ENCODE data around the gene NFKBIL1. TPM values are rescaled to one million over a fixed set of nuclear protein-coding genes. Genes with fewer than 3 reads are reported as not detected.

The NFKBIL1 gene
- total RNA-seq, 4 donors from 2014 or later, result 7.8 to 25.2 (median 16.7) TPM

DNA sequence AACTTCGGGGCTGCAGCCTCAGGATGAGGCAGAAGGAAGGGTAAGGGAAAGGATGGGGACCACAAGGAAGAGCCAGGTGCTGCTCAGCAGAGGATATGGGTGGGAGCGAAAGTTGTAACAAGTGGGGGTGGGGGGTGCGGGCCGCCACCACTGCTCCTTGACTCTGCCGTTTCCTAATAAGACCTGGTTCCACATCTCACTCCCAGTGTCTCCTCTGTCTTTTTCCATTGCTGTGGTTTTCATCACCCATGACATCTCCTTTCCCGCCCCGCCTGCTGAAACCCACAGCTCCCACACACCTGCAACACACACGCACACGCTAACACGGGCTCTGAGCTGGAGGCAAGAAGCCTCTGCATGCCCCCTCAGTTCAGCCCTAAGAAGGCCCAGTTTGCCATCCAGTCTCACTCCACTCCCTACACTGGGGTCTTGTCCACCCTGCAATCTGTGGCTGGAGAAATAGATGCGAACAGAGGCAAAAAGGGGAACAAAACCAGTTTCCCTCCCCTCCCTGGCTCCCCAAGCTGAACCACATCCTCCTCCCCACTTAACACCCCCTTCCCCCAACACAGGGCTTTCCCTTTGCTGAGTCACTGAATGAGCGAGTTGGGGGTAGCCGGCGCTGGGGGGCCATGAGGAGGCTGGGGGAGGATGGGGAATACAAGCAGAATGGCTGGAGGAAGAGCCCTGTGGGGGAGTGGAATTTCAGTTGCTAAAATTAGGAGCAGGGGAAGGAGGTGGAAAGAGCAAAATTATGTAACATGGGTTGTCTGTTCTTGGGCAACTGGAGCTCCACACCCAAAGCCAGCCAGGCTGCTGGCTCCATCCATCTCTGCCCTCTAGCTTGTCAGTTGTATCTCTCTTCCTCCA lies 11.5 kb downstream of the NFKBIL1 start:
- intact Hi-C loops (cut with DNase I), result loop anchor here (5.0 kb wide), 1 partner anchor 33 kb away; the partner anchor contains the start of gene NCR3
- no peak for DNase-seq
- TF ChIP-seq POLR2A (IDR thresholded peaks at IDR 0.05), result no peak
- TF ChIP-seq, protein P1, sequence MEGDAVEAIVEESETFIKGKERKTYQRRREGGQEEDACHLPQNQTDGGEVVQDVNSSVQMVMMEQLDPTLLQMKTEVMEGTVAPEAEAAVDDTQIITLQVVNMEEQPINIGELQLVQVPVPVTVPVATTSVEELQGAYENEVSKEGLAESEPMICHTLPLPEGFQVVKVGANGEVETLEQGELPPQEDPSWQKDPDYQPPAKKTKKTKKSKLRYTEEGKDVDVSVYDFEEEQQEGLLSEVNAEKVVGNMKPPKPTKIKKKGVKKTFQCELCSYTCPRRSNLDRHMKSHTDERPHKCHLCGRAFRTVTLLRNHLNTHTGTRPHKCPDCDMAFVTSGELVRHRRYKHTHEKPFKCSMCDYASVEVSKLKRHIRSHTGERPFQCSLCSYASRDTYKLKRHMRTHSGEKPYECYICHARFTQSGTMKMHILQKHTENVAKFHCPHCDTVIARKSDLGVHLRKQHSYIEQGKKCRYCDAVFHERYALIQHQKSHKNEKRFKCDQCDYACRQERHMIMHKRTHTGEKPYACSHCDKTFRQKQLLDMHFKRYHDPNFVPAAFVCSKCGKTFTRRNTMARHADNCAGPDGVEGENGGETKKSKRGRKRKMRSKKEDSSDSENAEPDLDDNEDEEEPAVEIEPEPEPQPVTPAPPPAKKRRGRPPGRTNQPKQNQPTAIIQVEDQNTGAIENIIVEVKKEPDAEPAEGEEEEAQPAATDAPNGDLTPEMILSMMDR (IDR thresholded peaks at IDR 0.05), result no peak

DNA sequence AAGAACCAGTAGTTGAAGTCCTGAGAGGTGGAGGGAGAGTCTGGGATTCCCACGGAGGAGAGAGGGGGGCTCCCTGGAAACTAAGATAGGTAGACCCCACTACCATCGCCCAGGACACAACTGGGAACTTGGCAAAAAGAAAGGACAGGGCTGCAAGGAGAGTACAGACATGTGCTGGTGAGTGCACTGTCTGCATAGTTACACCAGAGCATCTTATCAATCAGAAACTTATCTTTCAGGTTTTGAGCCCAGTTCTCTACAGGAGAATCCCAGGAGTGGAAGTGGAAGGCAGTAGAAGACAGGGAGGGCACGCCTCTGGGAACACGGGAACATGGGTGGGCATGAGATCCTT lies 12.2 kb downstream of the NFKBIL1 start:
- H3K9me3 ChIP-seq, result no peaks in the 10 kb centered on the region
- DNase-seq, result no peak
- 64 to 68% methylated on average over 4 of the region's 4 CpGs for WGBS, 2 donors
- H3K4me3 ChIP-seq, result peak overlapping the region in 1 of 4 donors; percentile 8
- TF ChIP-seq, protein P1 (IDR thresholded peaks at IDR 0.05), result no peak
- no peak for TF ChIP-seq POLR2A (IDR thresholded peaks at IDR 0.05)
- H3K4me1 ChIP-seq, result peaks cover 5 to 50% (median 17%) of the 10 kb centered on the region in 3 donors
- intact Hi-C loops (cut with DNase I), result loop anchor here (5.0 kb wide), 1 partner anchor 33 kb away; the partner anchor contains the start of gene NCR3
- peaks cover 11 to 62% (median 14%) of the 10 kb centered on the region in 3 donors for H3K36me3 ChIP-seq
- no peaks in the 10 kb centered on the region for H3K27me3 ChIP-seq
- H3K27ac ChIP-seq, result peak overlapping the region in 3 of 4 donors; percentile 45 to 63 (median 58)

More for the DNA sequence above, 11.5 kb downstream of the NFKBIL1 start:
- Histone ChIP-seq H3K9me3 (no peaks in the 10 kb centered on the region), H3K4me3 (no peak overlapping the region), H3K4me1 (peaks cover 5 to 50% (median 17%) of the 10 kb centered on the region in 3 donors), H3K27ac (peak overlapping the region; percentile 45 to 63 (median 52)), H3K27me3 (no peaks in the 10 kb centered on the region), H3K36me3 (peaks cover 11 to 69% (median 14%) of the 10 kb centered on the region in 3 donors)
- 77 to 88% methylated on average over 3 to 8 of the region's 14 CpGs for WGBS, 2 donors

DNA sequence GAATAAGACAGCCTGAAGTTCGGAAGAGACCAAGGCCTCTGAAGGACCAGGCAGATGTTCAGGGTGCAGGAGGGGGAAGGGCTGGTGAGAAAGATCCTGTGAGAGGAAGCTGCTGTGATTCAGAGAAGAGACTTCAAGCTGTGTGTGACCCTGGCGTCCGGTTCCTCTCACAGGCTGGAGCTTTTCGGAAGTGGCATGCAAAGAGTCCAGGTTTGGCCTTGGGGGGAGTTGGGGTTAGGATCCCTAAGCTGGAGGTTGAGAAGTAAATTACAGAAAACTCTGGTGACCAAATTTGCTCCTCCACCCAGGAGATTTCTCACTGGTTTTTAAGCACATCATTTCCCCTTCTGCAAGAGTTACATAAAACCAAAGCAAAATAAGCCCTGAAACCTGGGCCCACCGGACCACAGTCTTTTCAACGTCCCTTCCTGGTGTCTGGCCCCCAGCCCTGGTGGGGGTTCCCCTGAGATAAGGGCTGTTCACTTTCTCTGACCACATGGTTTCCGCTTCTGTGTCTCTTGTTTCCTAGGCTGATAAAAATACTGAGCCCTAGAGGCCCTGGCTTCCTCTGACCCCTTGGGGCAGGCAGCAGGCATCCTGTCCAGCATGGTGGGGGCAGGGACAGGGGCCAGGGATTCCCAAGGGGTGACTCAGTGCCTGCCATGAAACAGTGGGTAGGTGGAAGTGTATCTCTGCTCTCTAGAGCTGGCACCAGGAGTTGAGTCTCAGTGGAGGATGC lies 12.7 kb downstream of the NFKBIL1 start:
- Histone ChIP-seq H3K27ac (peak overlapping the region; percentile 9 to 63 (median 52)), H3K36me3 (peaks cover 11 to 56% (median 14%) of the 10 kb centered on the region in 3 donors), H3K9me3 (no peaks in the 10 kb centered on the region), H3K4me1 (peaks cover 5 to 50% (median 17%) of the 10 kb centered on the region in 3 donors), H3K27me3 (no peaks in the 10 kb centered on the region), H3K4me3 (peak overlapping the region in 1 of 4 donors; percentile 8)
- WGBS, 2 donors, result 37 to 74% methylated on average over 7 of the region's 7 CpGs
- DNase-seq, result no peak
- TF ChIP-seq, protein P1 (IDR thresholded peaks at IDR 0.05), result no peak
- no peak for TF ChIP-seq POLR2A (IDR thresholded peaks at IDR 0.05)
- intact Hi-C loops (cut with DNase I), result loop anchor here (5.0 kb wide), 1 partner anchor 32 kb away; the partner anchor contains the start of gene NCR3

DNA sequence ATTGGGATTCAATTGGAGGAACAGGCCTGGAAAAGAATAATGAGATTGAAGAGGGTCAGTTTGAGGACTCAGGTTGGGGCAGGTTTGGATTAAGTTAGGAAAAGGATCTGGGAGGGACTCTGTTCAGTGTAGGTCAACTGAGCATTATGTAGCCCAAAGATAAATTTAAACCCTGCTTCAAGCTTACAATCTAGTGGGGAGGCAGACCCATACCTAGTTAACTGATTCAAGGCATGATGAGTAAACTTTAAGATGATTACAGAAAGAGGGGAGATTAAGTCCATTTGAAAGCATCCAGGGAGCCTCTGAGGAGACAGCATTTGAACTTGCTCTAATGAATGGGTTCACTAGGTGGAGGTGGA lies 13.3 kb downstream of the NFKBIL1 start:
- intact Hi-C loops (cut with DNase I), result no loop called here
- Histone ChIP-seq H3K27ac (peak overlapping the region in 3 of 4 donors; percentile 8 to 63 (median 58)), H3K36me3 (peaks cover 11 to 55% (median 14%) of the 10 kb centered on the region in 3 donors), H3K4me1 (peaks cover 5 to 50% (median 17%) of the 10 kb centered on the region in 3 donors), H3K4me3 (no peak overlapping the region), H3K9me3 (no peaks in the 10 kb centered on the region), H3K27me3 (no peaks in the 10 kb centered on the region)
- DNase-seq, result no peak
- TF ChIP-seq POLR2A (IDR thresholded peaks at IDR 0.05), result no peak
- TF ChIP-seq, protein P1 (IDR thresholded peaks at IDR 0.05), result no peak
